HepG2 (cell line): ENCODE results near the gene PPIA. TPM values are rescaled to one million over a fixed set of nuclear protein-coding genes. Genes with fewer than 3 reads are reported as not detected.

Experiments used
- ATF7-NPFF ChIP-seq: sonication (generic); formaldehyde crosslinking; IDR thresholded peaks from 2 replicates; pipeline ENCODE4 v1.8.1; 2023; ENCODE audit warnings: mild to moderate bottlenecking, low read depth, missing genetic modification reagents, moderate library complexity
- DDIT3 ChIP-seq: sonication (generic); formaldehyde crosslinking; IDR thresholded peaks from 2 replicates; pipeline ENCODE4 v1.4.0; 2020; ENCODE audit warnings: mild to moderate bottlenecking, missing genetic modification reagents
- FOSL2 ChIP-seq: sonication (generic); formaldehyde crosslinking; IDR thresholded peaks from 2 replicates; pipeline ENCODE4 v1.4.0; 2020; ENCODE audit warnings: missing genetic modification reagents
- GABPA ChIP-seq, 2 experiments: IDR thresholded peaks; 2 replicates each; pipeline ENCODE4 v1.6.1; 2011 to 2016; ENCODE audit warnings: low read depth in 2 of 2, low read length in 1 of 2, missing biosample characterization in 1 of 2, missing genetic modification characterization in 1 of 2
- GLI4 ChIP-seq: sonication (generic); formaldehyde crosslinking; IDR thresholded peaks from 2 replicates; pipeline ENCODE4 v1.5.1; 2020; ENCODE audit warnings: missing genetic modification reagents, mild to moderate bottlenecking, moderate library complexity, borderline replicate concordance
- HIVEP1 ChIP-seq: sonication (generic); formaldehyde crosslinking; IDR thresholded peaks from 2 replicates; pipeline ENCODE4 v1.4.0; 2020; ENCODE audit warnings: mild to moderate bottlenecking, missing genetic modification reagents
- HMGA1 ChIP-seq: sonication (generic); formaldehyde crosslinking; conservative IDR thresholded peaks from 2 replicates; pipeline ENCODE4 v1.4.0; 2020; ENCODE audit warnings: missing genetic modification reagents
- KLF11 ChIP-seq: IDR thresholded peaks from 2 replicates; pipeline ENCODE4 v1.6.1; 2016; ENCODE audit warnings: missing compliant biosample characterization
- NAIF1 ChIP-seq: sonication (generic); formaldehyde crosslinking; IDR thresholded peaks from 2 replicates; pipeline ENCODE4 v1.5.0; 2020; ENCODE audit warnings: mild to moderate bottlenecking, missing genetic modification reagents, borderline replicate concordance
- PAXIP1 ChIP-seq: sonication (generic); formaldehyde crosslinking; conservative IDR thresholded peaks from 2 replicates; pipeline ENCODE4 v1.4.0; 2020; ENCODE audit warnings: mild to moderate bottlenecking, missing genetic modification reagents, moderate library complexity
- POLR2AphosphoS5 ChIP-seq: IDR thresholded peaks from 2 replicates; pipeline ENCODE4 v1.6.1; 2012; ENCODE audit warnings: low read depth, low read length
- SATB2 ChIP-seq: sonication (generic); formaldehyde crosslinking; IDR thresholded peaks from 2 replicates; pipeline ENCODE4 v1.5.0; 2020; ENCODE audit warnings: missing genetic modification reagents
- SPEN ChIP-seq: sonication (generic); formaldehyde crosslinking; IDR thresholded peaks from 2 replicates; pipeline ENCODE4 v1.5.1; 2020; ENCODE audit warnings: low read depth, mild to moderate bottlenecking, missing genetic modification reagents
- TBX3 ChIP-seq: fragments of 450-650 bp; IDR thresholded peaks from 2 replicates; pipeline ENCODE4 v1.6.1; 2017; ENCODE audit warnings: antibody characterized with exemption, mild to moderate bottlenecking, inconsistent platforms, borderline replicate concordance
- TRIM22 ChIP-seq: fragments of 450-650 bp; IDR thresholded peaks from 2 replicates; pipeline ENCODE4 v1.6.1; 2017
- YY1 ChIP-seq: IDR thresholded peaks from 2 replicates; pipeline ENCODE4 v1.6.1; 2011; ENCODE audit warnings: low read length, low read depth, moderate library complexity, mild to moderate bottlenecking; ENCODE audit not compliant: insufficient read depth, insufficient replicate concordance
- ZFX ChIP-seq: sonication (generic); formaldehyde crosslinking; IDR thresholded peaks from 2 replicates; pipeline ENCODE4 v1.4.0; 2020; ENCODE audit warnings: mild to moderate bottlenecking, low read depth, missing genetic modification reagents, moderate library complexity
- ZMAT5 ChIP-seq: sonication (generic); formaldehyde crosslinking; IDR thresholded peaks from 2 replicates; pipeline ENCODE4 v1.5.0; 2020; ENCODE audit warnings: mild to moderate bottlenecking, low read depth, missing genetic modification reagents, borderline replicate concordance
- ZNF180 ChIP-seq: sonication (generic); formaldehyde crosslinking; IDR thresholded peaks from 2 replicates; pipeline ENCODE4 v1.4.0; 2020; ENCODE audit warnings: low read depth, missing genetic modification reagents, borderline replicate concordance
- ZNF253 ChIP-seq: sonication (generic); formaldehyde crosslinking; IDR thresholded peaks from 2 replicates; pipeline ENCODE4 v1.8.0; 2022; ENCODE audit warnings: mild to moderate bottlenecking, missing genetic modification reagents, borderline replicate concordance
- ZNF501 ChIP-seq: sonication (generic); formaldehyde crosslinking; IDR thresholded peaks from 2 replicates; pipeline ENCODE4 v1.5.1; 2020; ENCODE audit warnings: mild to moderate bottlenecking, moderate library complexity, missing genetic modification reagents
- ZNF629 ChIP-seq: sonication (generic); formaldehyde crosslinking; conservative IDR thresholded peaks from 2 replicates; pipeline ENCODE4 v1.5.0; 2020; ENCODE audit warnings: missing genetic modification reagents
- ZNF678 ChIP-seq: sonication (generic); formaldehyde crosslinking; IDR thresholded peaks from 2 replicates; pipeline ENCODE4 v1.4.0; 2020; ENCODE audit warnings: mild to moderate bottlenecking, missing genetic modification reagents
- polyA plus RNA-seq, 8 experiments: library from polyadenylated mRNA; depleted of rRNA in 3 of 8; stranded (reverse) in 7 of 8; unstranded in 1 of 8; fragments of >200 nt; fragmentation: Illumina TruSeq in 4 of 8; extraction: Trizol in 4 of 8; gene quantifications; 2 replicates each; pipeline versions ENCODE4 v1.2.1 to v1.2.3, GENCODE V29; 2011 to 2016; ENCODE audit warnings: low read depth in 4 of 8, missing spikeins in 1 of 8, mixed read lengths in 1 of 8; ENCODE audit not compliant: insufficient read depth in 1 of 8
- total RNA-seq, 5 experiments: library from RNA; depleted of rRNA; stranded (reverse); fragments of >200 nt; fragmentation: Illumina TruSeq; extraction: Trizol; gene quantifications; 2 replicates each; pipeline ENCODE4 v1.2.3, GENCODE V29; 2016; ENCODE audit warnings: low read depth in 1 of 5

Gene PPIA
- total and polyA plus RNA-seq, 2 of the 13 experiments (the other 11 are each of a cell fraction or from before 2014, with no cell fraction given), result 2,268 to 3,010 TPM

- 0 out of 2 replicates have a peak, but pooled peaks have one; percentile 39 for TF ChIP-seq DDIT3 (CRISPR knock-in tag)
- no peak for TF ChIP-seq ZNF253 (CRISPR knock-in tag)
- TF ChIP-seq ZNF629, result 0 out of 2 replicates have a peak, but pooled peaks have one; percentile 21
- TF ChIP-seq POLR2AphosphoS5, result peak; percentile 93
- TF ChIP-seq ATF7-NPFF (CRISPR knock-in tag), result peak; percentile 61
- TF ChIP-seq ZNF678 (CRISPR knock-in tag), result peak; percentile 63; the same call in 1 of the 2 replicates
- no peak for TF ChIP-seq GABPA (IDR thresholded peaks at IDR 0.05; ENCODE audit: low read depth, low read length)
- peak; percentile 64 for TF ChIP-seq GABPA (CRISPR knock-in tag; IDR thresholded peaks at IDR 0.05; ENCODE audit: low read depth)
- TF ChIP-seq YY1, result peak; percentile 7
- no peak for TF ChIP-seq TBX3
- TF ChIP-seq ZNF180 (CRISPR knock-in tag), result no peak
- peak; percentile 84 for TF ChIP-seq SPEN (CRISPR knock-in tag)
- peak; percentile 5; the same call in 1 of the 2 replicates for TF ChIP-seq FOSL2 (CRISPR knock-in tag)
- TF ChIP-seq PAXIP1, result no peak; the same call in 1 of the 2 replicates
- TF ChIP-seq KLF11 (CRISPR knock-in tag), result 0 out of 2 replicates have a peak, but pooled peaks have one; percentile 28
- TF ChIP-seq TRIM22, result no peak
- 0 out of 2 replicates have a peak, but pooled peaks have one; percentile 52 for TF ChIP-seq ZFX (CRISPR knock-in tag)
- TF ChIP-seq SATB2 (CRISPR knock-in tag), result 0 out of 2 replicates have a peak, but pooled peaks have one; percentile 42
- TF ChIP-seq ZMAT5 (CRISPR knock-in tag), result no peak
- 0 out of 2 replicates have a peak, but pooled peaks have one; percentile 52 for TF ChIP-seq NAIF1 (CRISPR knock-in tag)
- TF ChIP-seq GLI4 (CRISPR knock-in tag), result no peak; the same call in 1 of the 2 replicates
- TF ChIP-seq ZNF501 (CRISPR knock-in tag), result no peak
- TF ChIP-seq HMGA1 (CRISPR knock-in tag), result no peak
- peak; percentile 66; the same call in 1 of the 2 replicates for TF ChIP-seq HIVEP1 (CRISPR knock-in tag)
Measured at GRCh38 chr7:44847920-44848634, 51.6 kb downstream of the PPIA start, which contains the start of gene H2AZ2 (continued).
